Measurements from ENCODE around the gene RPUSD1.

DNA sequence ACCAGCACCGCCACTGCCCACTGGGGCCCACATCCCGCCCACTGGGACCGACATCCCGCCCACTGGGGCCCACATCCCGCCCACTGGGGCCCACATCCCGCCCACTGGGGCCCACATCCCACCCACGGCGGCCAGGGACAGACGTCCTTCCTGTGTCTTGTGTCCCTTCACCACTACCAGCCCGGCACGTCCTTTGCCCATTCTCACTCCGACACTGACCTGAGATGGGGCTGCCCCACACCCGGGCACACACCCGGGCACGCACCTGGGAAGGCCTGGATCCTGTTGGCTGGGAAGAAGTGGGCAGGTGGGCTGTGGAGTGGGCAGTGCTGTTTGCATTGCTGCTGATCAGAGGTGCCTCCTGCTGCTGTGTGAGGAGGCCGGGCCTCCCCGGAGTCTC is 40.7 kb upstream of the RPUSD1 start:
- no peak for TF ChIP-seq RAD21 (IDR thresholded peaks at IDR 0.05; ENCODE audit: low read depth)
- no peak for TF ChIP-seq FOSL1 (IDR thresholded peaks at IDR 0.05; ENCODE audit: low read depth)
- TF ChIP-seq POLR2AphosphoS5 (IDR thresholded peaks at IDR 0.05; ENCODE audit: low read depth, low read length) = no peak
- TF ChIP-seq ZNF274 (IDR thresholded peaks at IDR 0.05; ENCODE audit: low read depth, low read length) = no peak

All from HCT116 (cell line).